PC-3 (cell line): Measurements from ENCODE around the gene SEPTIN10. TPM values are rescaled to one million over a fixed set of nuclear protein-coding genes. Genes with fewer than 3 reads are reported as not detected.

ENCODE experiments used
- ATAC-seq: fragments of 200-7000 bp; cut with Tn5 transposase; 2 replicates; pipeline ENCODE4 v1.9.1; 2020; ENCODE audit warnings: mild to moderate bottlenecking, moderate library complexity
- BruUV-seq: library from RNA; stranded (reverse); fragments of 400-500 nt; replicated peaks from 2 replicates; lab custom pipeline; 2021; lab: Mats Ljungman, UMichigan
- CTCF ChIA-PET: fragments of 300-600 bp; sonication (Branson Sonifier 250); formaldehyde crosslinking; loops from one replicate; lab custom pipeline; 2022; ENCODE audit warnings: antibody characterized with exemption; lab: Charles Lee
- POLR2A ChIA-PET: fragments of 300-600 bp; sonication (Branson Sonifier 250); formaldehyde crosslinking; loops from one replicate; lab custom pipeline; 2022; ENCODE audit warnings: antibody characterized with exemption; ENCODE audit not compliant: unreplicated experiment; lab: Charles Lee
- DNase-seq: peaks from one replicate; pipeline ENCODE4 v3.0.0-alpha.2; 2015
- H2AFZ ChIP-seq: fragments of 300-600 bp; sonication (generic); 2 replicates; pipeline ENCODE4 v1.6.0; 2016; ENCODE audit warnings: antibody characterized with exemption, low read length
- H3F3A ChIP-seq: fragments of 300-600 bp; sonication (generic); one replicate; pipeline ENCODE4 v1.6.0; 2017; ENCODE audit warnings: antibody characterized with exemption, low read length, control low read depth, mild to moderate bottlenecking; ENCODE audit not compliant: unreplicated experiment
- H3K27ac ChIP-seq: fragments of 300-600 bp; sonication (generic); 2 replicates; pipeline ENCODE4 v1.5.1; 2016; ENCODE audit warnings: mild to moderate bottlenecking, low read length
- H3K27me3 ChIP-seq: fragments of 300-600 bp; sonication (generic); 2 replicates; pipeline ENCODE4 v1.6.1; 2016; ENCODE audit warnings: low read length, mixed read lengths
- H3K36me3 ChIP-seq: fragments of 300-600 bp; sonication (generic); 2 replicates; pipeline ENCODE4 v1.6.1; 2016; ENCODE audit warnings: low read depth, mixed run types, low read length, mixed read lengths
- H3K4me1 ChIP-seq: fragments of 300-600 bp; sonication (generic); 2 replicates; pipeline ENCODE4 v1.5.1; 2016; ENCODE audit warnings: low read length; ENCODE audit not compliant: insufficient read depth
- H3K4me2 ChIP-seq: fragments of 300-600 bp; sonication (generic); 2 replicates; pipeline ENCODE4 v1.6.0; 2016; ENCODE audit warnings: low read length
- H3K4me3 ChIP-seq: fragments of 300-600 bp; sonication (generic); 2 replicates; pipeline ENCODE4 v1.5.1; 2016; ENCODE audit warnings: mild to moderate bottlenecking, low read length, mixed read lengths
- H3K79me2 ChIP-seq: fragments of 300-600 bp; sonication (generic); 2 replicates; pipeline ENCODE4 v1.6.1; 2017; ENCODE audit warnings: low read length, mixed read lengths
- H3K9ac ChIP-seq: fragments of 300-600 bp; sonication (generic); 2 replicates; pipeline ENCODE4 v1.6.0; 2016; ENCODE audit warnings: mild to moderate bottlenecking, low read length
- H3K9me2 ChIP-seq: fragments of 300-600 bp; sonication (generic); replicated peaks from 2 replicates; pipeline ENCODE4 v1.6.1; 2016; ENCODE audit warnings: mixed run types, low read length, mixed read lengths
- H3K9me3 ChIP-seq: fragments of 300-600 bp; sonication (generic); 2 replicates; pipeline ENCODE4 v1.6.1; 2016; ENCODE audit warnings: low read length, mixed read lengths
- H4K20me1 ChIP-seq: fragments of 300-600 bp; sonication (generic); 2 replicates; pipeline ENCODE4 v1.6.1; 2016; ENCODE audit warnings: low read length, mixed read lengths
- CTCF ChIP-seq: fragments of 300-600 bp; sonication (generic); conservative IDR thresholded peaks from 2 replicates; pipeline ENCODE4 v1.5.1; 2017; ENCODE audit warnings: antibody characterized with exemption, low read depth, mild to moderate bottlenecking, low read length
- EZH2 ChIP-seq: fragments of 300-600 bp; sonication (generic); IDR thresholded peaks from one replicate; pipeline ENCODE4 v1.6.1; 2017; ENCODE audit warnings: antibody characterized with exemption, mild to moderate bottlenecking, low read length; ENCODE audit not compliant: unreplicated experiment
- EZH2phosphoT487 ChIP-seq: fragments of 300-600 bp; sonication (generic); IDR thresholded peaks from 2 replicates; pipeline ENCODE4 v1.6.1; 2018; ENCODE audit warnings: mild to moderate bottlenecking, antibody characterized with exemption, low read length, borderline replicate concordance
- intact Hi-C: fragments of 100-400 bp; cut with micrococcal nuclease; formaldehyde crosslinking; loops from 2 replicates; pipeline ENCODE4 v1.9.0; 2023
- total RNA-seq: library from RNA; depleted of rRNA; stranded (reverse); fragments of >200 nt; gene quantifications from 2 replicates; pipeline ENCODE4 v1.2.3, GENCODE V29; 2014

The SEPTIN10 gene
- total RNA-seq, 1 experiment from 2014 or later = 36.1 TPM

- Histone ChIP-seq H3F3A (no peaks in the 10 kb centered on the region), H3K27ac (no peak overlapping the region), H3K4me3 (no peak overlapping the region), H2AFZ (no peak overlapping the region), H3K36me3 (no peaks in the 10 kb centered on the region), H4K20me1 (no peaks in the 10 kb centered on the region), H3K9ac (no peak overlapping the region), H3K79me2 (peaks cover 13% of the 10 kb centered on the region; the same call in 1 of the 2 replicates), H3K4me2 (no peak overlapping the region), H3K9me2 (no peaks in the 10 kb centered on the region), H3K4me1 (no peaks in the 10 kb centered on the region), H3K27me3 (no peaks in the 10 kb centered on the region), H3K9me3 (no peaks in the 10 kb centered on the region)
- no peak for TF ChIP-seq EZH2phosphoT487
- TF ChIP-seq CTCF = no peak
- no peak for TF ChIP-seq EZH2
- DNase-seq = no peak
- no TSS peak for BruUV-seq
- POLR2A ChIA-PET = no interaction called here
- CTCF ChIA-PET = no interaction called here
- intact Hi-C loops = no loop called here
- ATAC-seq = no peak
These were observed 19.4 kb downstream of the SEPTIN10 start for GRCh38 chr2:109594246-109594885.

GRCh38 chr2:109592905-109593304, 20.9 kb downstream of the SEPTIN10 start:
- no peak overlapping the region for H3K4me2 ChIP-seq
- no peaks in the 10 kb centered on the region for H3K9me3 ChIP-seq
- peaks cover 13% of the 10 kb centered on the region; the same call in 1 of the 2 replicates for H3K79me2 ChIP-seq
- H3K4me3 ChIP-seq = no peak overlapping the region
- no peaks in the 10 kb centered on the region for H3K4me1 ChIP-seq
- H3F3A ChIP-seq = no peaks in the 10 kb centered on the region
- TF ChIP-seq EZH2phosphoT487 = no peak
- no peak for TF ChIP-seq EZH2
- TF ChIP-seq CTCF = no peak
- H4K20me1 ChIP-seq = no peaks in the 10 kb centered on the region
- H3K9me2 ChIP-seq = no peaks in the 10 kb centered on the region
- no peaks in the 10 kb centered on the region for H3K36me3 ChIP-seq
- DNase-seq (no peak), ATAC-seq (no peak)
- no peak overlapping the region for H2AFZ ChIP-seq
- intact Hi-C loops = no loop called here
- ChIA-PET CTCF (no interaction called here), POLR2A (no interaction called here)
- H3K27ac ChIP-seq = no peak overlapping the region
- H3K9ac ChIP-seq = no peak overlapping the region
- no peaks in the 10 kb centered on the region for H3K27me3 ChIP-seq
- no TSS peak for BruUV-seq

GRCh38 chr2:109591206-109591605, 22.6 kb downstream of the SEPTIN10 start:
- Histone ChIP-seq H3K4me1 (no peaks in the 10 kb centered on the region), H3K9ac (no peak overlapping the region), H3K9me2 (no peaks in the 10 kb centered on the region), H3K27me3 (no peaks in the 10 kb centered on the region), H3F3A (no peaks in the 10 kb centered on the region), H3K4me3 (no peak overlapping the region), H3K9me3 (no peaks in the 10 kb centered on the region), H3K36me3 (no peaks in the 10 kb centered on the region), H3K79me2 (peaks cover 4% of the 10 kb centered on the region; the same call in 1 of the 2 replicates), H4K20me1 (no peaks in the 10 kb centered on the region), H3K4me2 (no peak overlapping the region), H3K27ac (no peak overlapping the region), H2AFZ (no peak overlapping the region)
- ChIA-PET CTCF (no interaction called here), POLR2A (interaction anchor here (0.5 kb wide), 1 partner anchor 35 kb away, joined by 4 read pairs; no protein-coding TSS in a partner anchor)
- DNase-seq (no peak), ATAC-seq (no peak)
- intact Hi-C loops = no loop called here
- BruUV-seq = no TSS peak
- TF ChIP-seq CTCF = no peak
- no peak for TF ChIP-seq EZH2
- TF ChIP-seq EZH2phosphoT487 = no peak
